PC-9 (cell line): Measurements from ENCODE around the gene FARS2. TPM values are rescaled to one million over a fixed set of nuclear protein-coding genes. Genes with fewer than 3 reads are reported as not detected.

Source experiments
- BruUV-seq: library from RNA; stranded (reverse); fragments of 400-500 nt; replicated peaks from 2 replicates; lab custom pipeline; 2021; lab: Mats Ljungman, UMichigan
- CTCF ChIA-PET: fragments of 300-600 bp; sonication (Branson Sonifier 250); formaldehyde crosslinking; loops from one replicate; lab custom pipeline; 2022; ENCODE audit warnings: antibody characterized with exemption; lab: Charles Lee
- POLR2A ChIA-PET: fragments of 300-600 bp; sonication (Branson Sonifier 250); formaldehyde crosslinking; loops from one replicate; lab custom pipeline; 2022; ENCODE audit warnings: antibody characterized with exemption; ENCODE audit not compliant: unreplicated experiment; lab: Charles Lee
- DNase-seq, 2 experiments: peaks; one replicate each; pipeline versions ENCODE4 v3.0.0 to v3.0.0-alpha.2; 2015 to 2022; ENCODE audit warnings: mixed read lengths in 1 of 2
- H2AFZ ChIP-seq: fragments of 200-600 bp; sonication (generic); 2 replicates; pipeline ENCODE4 v1.8.1; 2017; ENCODE audit warnings: antibody characterized with exemption
- H3F3A ChIP-seq: fragments of 200-600 bp; sonication (generic); 2 replicates; pipeline ENCODE4 v1.8.1; 2017; ENCODE audit warnings: antibody characterized with exemption, mild to moderate bottlenecking, low read depth; ENCODE audit not compliant: insufficient read depth
- H3K27ac ChIP-seq: fragments of 200-600 bp; sonication (generic); 2 replicates; pipeline ENCODE4 v1.6.1; 2016; ENCODE audit warnings: mixed run types
- H3K27me3 ChIP-seq: fragments of 200-600 bp; sonication (generic); 2 replicates; pipeline ENCODE4 v1.6.1; 2016; ENCODE audit warnings: low read depth, mixed run types; ENCODE audit not compliant: insufficient read depth
- H3K36me3 ChIP-seq: fragments of 200-600 bp; sonication (generic); 2 replicates; pipeline ENCODE4 v1.6.1; 2016; ENCODE audit warnings: low read depth, mixed run types
- H3K4me1 ChIP-seq: fragments of 200-600 bp; sonication (generic); replicated peaks from 2 replicates; pipeline ENCODE4 v1.6.1; 2016; ENCODE audit warnings: mixed run types; ENCODE audit not compliant: insufficient read depth
- H3K4me2 ChIP-seq: fragments of 200-600 bp; sonication (generic); 2 replicates; pipeline ENCODE4 v1.6.1; 2017; ENCODE audit warnings: mixed run types
- H3K4me3 ChIP-seq: fragments of 200-600 bp; sonication (generic); 2 replicates; pipeline ENCODE4 v1.6.1; 2016; ENCODE audit warnings: mixed run types
- H3K79me2 ChIP-seq: fragments of 200-600 bp; sonication (generic); 2 replicates; pipeline ENCODE4 v1.6.1; 2017; ENCODE audit warnings: low read depth, mixed run types
- H3K9me2 ChIP-seq: fragments of 200-600 bp; sonication (generic); 2 replicates; pipeline ENCODE4 v1.8.1; 2017; ENCODE audit warnings: mild to moderate bottlenecking; ENCODE audit not compliant: insufficient read depth
- H3K9me3 ChIP-seq: fragments of 200-600 bp; sonication (generic); 2 replicates; pipeline ENCODE4 v1.8.1; 2016; ENCODE audit warnings: low read depth; ENCODE audit not compliant: insufficient read depth
- H4K20me1 ChIP-seq: fragments of 200-600 bp; sonication (generic); 2 replicates; pipeline ENCODE4 v1.8.1; 2017; ENCODE audit not compliant: insufficient read depth
- CTCF ChIP-seq: fragments of 200-600 bp; sonication (generic); conservative IDR thresholded peaks from 2 replicates; pipeline ENCODE4 v1.6.1; 2017; ENCODE audit warnings: mixed run types, antibody characterized with exemption, mild to moderate bottlenecking, moderate library complexity
- EZH2 ChIP-seq: fragments of 200-600 bp; sonication (generic); IDR thresholded peaks from 2 replicates; pipeline ENCODE4 v1.8.0; 2017; ENCODE audit warnings: antibody characterized with exemption, low read depth
- intact Hi-C: fragments of 100-400 bp; cut with micrococcal nuclease; formaldehyde crosslinking; loops from one replicate; pipeline ENCODE4 v1.10.0; 2022; ENCODE audit not compliant: unreplicated experiment
- total RNA-seq: library from RNA; stranded (reverse); gene quantifications from 2 replicates; pipeline ENCODE4 v1.2.3, GENCODE V29; 2021

Gene FARS2
- total RNA-seq, 1 experiment from 2014 or later = 26.7 TPM

- ChIA-PET CTCF (no interaction called here), POLR2A (no interaction called here)
- intact Hi-C loops = no loop called here
- Histone ChIP-seq H3K36me3 (no peaks in the 10 kb centered on the region), H3K9me2 (no peaks in the 10 kb centered on the region), H4K20me1 (no peaks in the 10 kb centered on the region), H3K9me3 (no peaks in the 10 kb centered on the region), H3K27ac (no peak overlapping the region), H3K4me3 (no peak overlapping the region), H3K4me1 (no peaks in the 10 kb centered on the region), H3K79me2 (no peaks in the 10 kb centered on the region), H2AFZ (no peak overlapping the region), H3K4me2 (no peak overlapping the region), H3F3A (no peaks in the 10 kb centered on the region), H3K27me3 (no peaks in the 10 kb centered on the region)
- no peak for DNase-seq
- TF ChIP-seq CTCF (no peak), EZH2 (no peak)
- no TSS peak for BruUV-seq
Measured at GRCh38 chr6:5504078-5504477, 242.8 kb downstream of the FARS2 start.

- H3K36me3 ChIP-seq = no peaks in the 10 kb centered on the region
- no peaks in the 10 kb centered on the region for H3K9me3 ChIP-seq
- no peaks in the 10 kb centered on the region for H3K79me2 ChIP-seq
- BruUV-seq = no TSS peak
- no peaks in the 10 kb centered on the region for H4K20me1 ChIP-seq
- no peaks in the 10 kb centered on the region for H3F3A ChIP-seq
- TF ChIP-seq EZH2 (no peak), CTCF (no peak)
- H2AFZ ChIP-seq = no peak overlapping the region
- H3K27me3 ChIP-seq = no peaks in the 10 kb centered on the region
- DNase-seq = no peak
- no peak overlapping the region for H3K4me2 ChIP-seq
- H3K27ac ChIP-seq = no peak overlapping the region
- H3K4me3 ChIP-seq = no peak overlapping the region
- intact Hi-C loops = no loop called here
- H3K4me1 ChIP-seq = no peaks in the 10 kb centered on the region
- CTCF ChIA-PET = interaction anchor here (0.6 kb wide), 1 partner anchor 121 kb away, joined by 5 read pairs; no protein-coding TSS in a partner anchor
- POLR2A ChIA-PET = no interaction called here
- no peaks in the 10 kb centered on the region for H3K9me2 ChIP-seq
Measured at GRCh38 chr6:5506149-5506548, 244.8 kb downstream of the FARS2 start.

GRCh38 chr6:5506597-5506996 is 245.3 kb downstream of the FARS2 start:
- no peak for DNase-seq
- Histone ChIP-seq H3K27me3 (no peaks in the 10 kb centered on the region), H3K4me2 (no peak overlapping the region), H3K79me2 (no peaks in the 10 kb centered on the region), H3K4me3 (no peak overlapping the region), H3K9me2 (no peaks in the 10 kb centered on the region), H4K20me1 (no peaks in the 10 kb centered on the region), H3K27ac (no peak overlapping the region), H3K36me3 (no peaks in the 10 kb centered on the region), H3K4me1 (no peaks in the 10 kb centered on the region), H3F3A (no peaks in the 10 kb centered on the region), H3K9me3 (no peaks in the 10 kb centered on the region), H2AFZ (no peak overlapping the region)
- POLR2A ChIA-PET = no interaction called here
- BruUV-seq = no TSS peak
- TF ChIP-seq CTCF = no peak
- no peak for TF ChIP-seq EZH2
- CTCF ChIA-PET = no interaction called here
- intact Hi-C loops = no loop called here
